PC-9 (cell line): ENCODE data around the gene S100Z. TPM values are rescaled to one million over a fixed set of nuclear protein-coding genes. Genes with fewer than 3 reads are reported as not detected.

ENCODE experiments used
- BruUV-seq: library from RNA; stranded (reverse); fragments of 400-500 nt; replicated peaks from 2 replicates; lab custom pipeline; 2021; lab: Mats Ljungman, UMichigan
- CTCF ChIA-PET: fragments of 300-600 bp; sonication (Branson Sonifier 250); formaldehyde crosslinking; loops from one replicate; lab custom pipeline; 2022; ENCODE audit warnings: antibody characterized with exemption; lab: Charles Lee
- POLR2A ChIA-PET: fragments of 300-600 bp; sonication (Branson Sonifier 250); formaldehyde crosslinking; loops from one replicate; lab custom pipeline; 2022; ENCODE audit warnings: antibody characterized with exemption; ENCODE audit not compliant: unreplicated experiment; lab: Charles Lee
- DNase-seq, 2 experiments: peaks; one replicate each; pipeline versions ENCODE4 v3.0.0 to v3.0.0-alpha.2; 2015 to 2022; ENCODE audit warnings: mixed read lengths in 1 of 2
- H2AFZ ChIP-seq: fragments of 200-600 bp; sonication (generic); 2 replicates; pipeline ENCODE4 v1.8.1; 2017; ENCODE audit warnings: antibody characterized with exemption
- H3F3A ChIP-seq: fragments of 200-600 bp; sonication (generic); 2 replicates; pipeline ENCODE4 v1.8.1; 2017; ENCODE audit warnings: antibody characterized with exemption, mild to moderate bottlenecking, low read depth; ENCODE audit not compliant: insufficient read depth
- H3K27ac ChIP-seq: fragments of 200-600 bp; sonication (generic); 2 replicates; pipeline ENCODE4 v1.6.1; 2016; ENCODE audit warnings: mixed run types
- H3K27me3 ChIP-seq: fragments of 200-600 bp; sonication (generic); 2 replicates; pipeline ENCODE4 v1.6.1; 2016; ENCODE audit warnings: low read depth, mixed run types; ENCODE audit not compliant: insufficient read depth
- H3K36me3 ChIP-seq: fragments of 200-600 bp; sonication (generic); 2 replicates; pipeline ENCODE4 v1.6.1; 2016; ENCODE audit warnings: low read depth, mixed run types
- H3K4me1 ChIP-seq: fragments of 200-600 bp; sonication (generic); replicated peaks from 2 replicates; pipeline ENCODE4 v1.6.1; 2016; ENCODE audit warnings: mixed run types; ENCODE audit not compliant: insufficient read depth
- H3K4me2 ChIP-seq: fragments of 200-600 bp; sonication (generic); 2 replicates; pipeline ENCODE4 v1.6.1; 2017; ENCODE audit warnings: mixed run types
- H3K4me3 ChIP-seq: fragments of 200-600 bp; sonication (generic); 2 replicates; pipeline ENCODE4 v1.6.1; 2016; ENCODE audit warnings: mixed run types
- H3K79me2 ChIP-seq: fragments of 200-600 bp; sonication (generic); 2 replicates; pipeline ENCODE4 v1.6.1; 2017; ENCODE audit warnings: low read depth, mixed run types
- H3K9me2 ChIP-seq: fragments of 200-600 bp; sonication (generic); 2 replicates; pipeline ENCODE4 v1.8.1; 2017; ENCODE audit warnings: mild to moderate bottlenecking; ENCODE audit not compliant: insufficient read depth
- H3K9me3 ChIP-seq: fragments of 200-600 bp; sonication (generic); 2 replicates; pipeline ENCODE4 v1.8.1; 2016; ENCODE audit warnings: low read depth; ENCODE audit not compliant: insufficient read depth
- H4K20me1 ChIP-seq: fragments of 200-600 bp; sonication (generic); 2 replicates; pipeline ENCODE4 v1.8.1; 2017; ENCODE audit not compliant: insufficient read depth
- EZH2 ChIP-seq: fragments of 200-600 bp; sonication (generic); IDR thresholded peaks from 2 replicates; pipeline ENCODE4 v1.8.0; 2017; ENCODE audit warnings: antibody characterized with exemption, low read depth
- intact Hi-C: fragments of 100-400 bp; cut with micrococcal nuclease; formaldehyde crosslinking; loops from one replicate; pipeline ENCODE4 v1.10.0; 2022; ENCODE audit not compliant: unreplicated experiment
- total RNA-seq: library from RNA; stranded (reverse); gene quantifications from 2 replicates; pipeline ENCODE4 v1.2.3, GENCODE V29; 2021
- TF ChIP-seq, protein P1 (sequence below): fragments of 200-600 bp; sonication (generic); conservative IDR thresholded peaks from 2 replicates; pipeline ENCODE4 v1.6.1; 2017; ENCODE audit warnings: mixed run types, antibody characterized with exemption, mild to moderate bottlenecking, moderate library complexity

Gene S100Z
- total RNA-seq, 1 experiment from 2014 or later, result not detected

DNA sequence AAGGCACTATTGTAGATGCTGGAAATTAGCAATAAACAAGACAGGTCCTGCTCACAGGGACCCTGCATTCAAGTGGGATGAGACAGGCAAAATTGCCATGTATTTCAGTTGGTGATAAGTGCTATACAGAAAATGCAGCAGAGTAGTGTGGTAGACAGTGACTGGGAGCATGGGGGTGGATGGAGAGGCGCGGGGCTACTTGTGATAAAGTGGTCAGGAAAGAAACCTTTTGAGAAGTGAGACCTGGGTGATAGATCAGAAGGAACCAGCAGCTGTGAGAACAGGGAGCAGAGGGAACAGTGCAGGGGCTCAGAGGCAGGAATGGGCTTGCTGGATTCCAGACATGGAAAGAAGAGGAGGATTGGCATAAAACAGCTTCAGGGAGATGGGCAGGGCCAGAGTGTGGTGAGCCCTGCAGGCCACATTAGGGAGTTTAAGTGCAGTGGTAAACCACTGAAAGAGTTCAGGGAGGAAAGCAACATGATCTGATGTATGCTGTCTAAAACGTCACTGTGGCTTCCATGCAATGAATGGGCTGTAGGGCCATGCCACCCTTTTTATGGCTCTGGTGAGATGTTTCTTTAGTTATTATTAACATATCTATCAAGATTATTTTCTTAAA lies 110.3 kb downstream of the S100Z start:
- intact Hi-C loops, result no loop called here
- no peak for DNase-seq
- Histone ChIP-seq H3K27me3 (peaks cover 3% of the 10 kb centered on the region; the same call in 1 of the 2 replicates), H3K79me2 (no peaks in the 10 kb centered on the region), H3K36me3 (no peaks in the 10 kb centered on the region), H4K20me1 (no peaks in the 10 kb centered on the region), H3K9me3 (no peaks in the 10 kb centered on the region), H3K4me3 (no peak overlapping the region), H3K4me2 (no peak overlapping the region), H3K4me1 (no peaks in the 10 kb centered on the region), H2AFZ (no peak overlapping the region), H3K9me2 (no peaks in the 10 kb centered on the region), H3F3A (no peaks in the 10 kb centered on the region), H3K27ac (no peak overlapping the region)
- TF ChIP-seq EZH2, result no peak
- TF ChIP-seq, protein P1, sequence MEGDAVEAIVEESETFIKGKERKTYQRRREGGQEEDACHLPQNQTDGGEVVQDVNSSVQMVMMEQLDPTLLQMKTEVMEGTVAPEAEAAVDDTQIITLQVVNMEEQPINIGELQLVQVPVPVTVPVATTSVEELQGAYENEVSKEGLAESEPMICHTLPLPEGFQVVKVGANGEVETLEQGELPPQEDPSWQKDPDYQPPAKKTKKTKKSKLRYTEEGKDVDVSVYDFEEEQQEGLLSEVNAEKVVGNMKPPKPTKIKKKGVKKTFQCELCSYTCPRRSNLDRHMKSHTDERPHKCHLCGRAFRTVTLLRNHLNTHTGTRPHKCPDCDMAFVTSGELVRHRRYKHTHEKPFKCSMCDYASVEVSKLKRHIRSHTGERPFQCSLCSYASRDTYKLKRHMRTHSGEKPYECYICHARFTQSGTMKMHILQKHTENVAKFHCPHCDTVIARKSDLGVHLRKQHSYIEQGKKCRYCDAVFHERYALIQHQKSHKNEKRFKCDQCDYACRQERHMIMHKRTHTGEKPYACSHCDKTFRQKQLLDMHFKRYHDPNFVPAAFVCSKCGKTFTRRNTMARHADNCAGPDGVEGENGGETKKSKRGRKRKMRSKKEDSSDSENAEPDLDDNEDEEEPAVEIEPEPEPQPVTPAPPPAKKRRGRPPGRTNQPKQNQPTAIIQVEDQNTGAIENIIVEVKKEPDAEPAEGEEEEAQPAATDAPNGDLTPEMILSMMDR, result no peak
- BruUV-seq, result no TSS peak
- POLR2A ChIA-PET, result no interaction called here
- CTCF ChIA-PET, result no interaction called here

DNA sequence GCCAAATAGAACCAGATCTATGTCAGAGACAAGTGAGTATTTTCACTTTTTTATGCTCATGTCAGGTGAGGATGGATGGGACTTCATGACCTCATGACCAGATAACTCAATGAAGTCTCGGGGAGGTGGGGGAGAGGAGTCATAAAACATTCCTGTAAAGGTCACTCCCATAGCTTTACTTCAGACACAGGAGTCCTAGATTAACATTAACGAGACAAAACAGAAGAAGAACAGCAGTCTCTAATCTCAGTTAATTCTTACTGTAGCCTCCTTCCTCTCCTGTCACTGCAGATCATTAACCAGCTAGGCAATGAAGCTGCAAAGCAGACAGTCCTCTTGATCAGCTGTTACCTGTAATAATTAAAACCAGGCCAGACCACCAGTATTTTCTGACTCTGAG lies 114.2 kb downstream of the S100Z start:
- Histone ChIP-seq H3K9me2 (no peaks in the 10 kb centered on the region), H3K4me1 (no peaks in the 10 kb centered on the region), H3K4me2 (no peak overlapping the region), H3K79me2 (no peaks in the 10 kb centered on the region), H3K27me3 (no peaks in the 10 kb centered on the region; the same call in none of the 2 replicates), H3K4me3 (no peak overlapping the region), H3K27ac (no peak overlapping the region), H4K20me1 (no peaks in the 10 kb centered on the region), H3F3A (no peaks in the 10 kb centered on the region), H2AFZ (no peak overlapping the region), H3K9me3 (no peaks in the 10 kb centered on the region), H3K36me3 (no peaks in the 10 kb centered on the region)
- no peak for DNase-seq
- POLR2A ChIA-PET, result no interaction called here
- no TSS peak for BruUV-seq
- CTCF ChIA-PET, result no interaction called here
- intact Hi-C loops, result no loop called here
- TF ChIP-seq EZH2, result no peak
- TF ChIP-seq, protein P1, result no peak

Other genes starting within 250 kb of the S100Z start
- 1.5 and 3.5 TPM in 2 replicates for gene F2RL2, start 226.6 kb upstream of the S100Z start, total RNA-seq
- gene F2R, start 133.9 kb upstream of the S100Z start, total RNA-seq, result 3.6 and 3.9 TPM in 2 replicates
- 34.5 and 34.6 TPM in 2 replicates for gene F2RL1, start 31.0 kb upstream of the S100Z start, total RNA-seq
- gene CRHBP, start 103.0 kb downstream of the S100Z start, total RNA-seq, result not detected in 2 replicates
- 15.4 and 19.4 TPM in 2 replicates for gene AGGF1, start 180.4 kb downstream of the S100Z start, total RNA-seq
- 6.1 and 12.3 TPM in 2 replicates for gene ZBED3, start 237.3 kb downstream of the S100Z start, total RNA-seq